ENCODE data around the gene SLC16A8.

DNA sequence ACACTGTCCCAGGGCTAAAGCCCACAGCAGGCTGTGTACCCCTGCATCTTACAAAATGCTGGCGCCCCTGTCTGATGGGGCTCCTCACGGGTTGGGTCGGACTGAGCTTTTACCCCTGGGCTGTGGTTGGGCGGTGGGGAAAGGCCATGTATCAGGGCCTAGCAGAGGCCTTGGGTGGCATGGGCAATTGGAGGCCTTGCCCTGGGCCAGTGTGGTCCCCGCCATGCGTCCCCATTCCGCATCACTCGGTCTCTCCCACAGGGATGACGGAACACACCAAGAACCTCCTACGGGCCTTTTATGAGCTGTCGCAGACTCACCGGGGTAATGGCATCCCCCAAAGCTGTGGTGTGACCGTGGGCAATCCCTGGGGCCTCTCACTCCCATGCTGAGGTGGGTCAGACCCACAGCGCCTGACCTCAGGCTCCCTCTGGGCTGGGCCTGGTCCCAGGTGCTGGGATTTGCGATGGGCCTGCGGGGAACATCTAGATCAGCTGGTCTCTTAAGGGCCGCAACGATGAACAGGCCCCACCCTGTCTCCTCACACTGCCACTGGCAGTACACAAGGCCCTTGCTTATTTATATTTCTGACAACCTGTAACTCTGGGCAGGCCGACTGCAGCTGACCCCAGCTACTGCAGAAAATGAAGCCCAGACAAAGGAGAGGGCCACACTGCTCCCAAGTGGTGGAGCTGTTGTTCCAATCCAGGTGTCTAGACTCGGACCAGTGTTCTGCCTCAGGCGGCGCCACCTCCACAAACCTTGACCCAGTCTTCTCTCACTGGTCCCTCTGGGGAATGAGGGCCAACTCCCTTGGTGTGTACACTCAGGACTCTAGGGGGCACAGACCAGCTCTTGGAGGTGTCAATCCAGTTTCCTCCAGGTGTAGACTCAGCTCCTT, 12.3 kb downstream of the SLC16A8 start:
- TF ChIP-seq, protein P1, sequence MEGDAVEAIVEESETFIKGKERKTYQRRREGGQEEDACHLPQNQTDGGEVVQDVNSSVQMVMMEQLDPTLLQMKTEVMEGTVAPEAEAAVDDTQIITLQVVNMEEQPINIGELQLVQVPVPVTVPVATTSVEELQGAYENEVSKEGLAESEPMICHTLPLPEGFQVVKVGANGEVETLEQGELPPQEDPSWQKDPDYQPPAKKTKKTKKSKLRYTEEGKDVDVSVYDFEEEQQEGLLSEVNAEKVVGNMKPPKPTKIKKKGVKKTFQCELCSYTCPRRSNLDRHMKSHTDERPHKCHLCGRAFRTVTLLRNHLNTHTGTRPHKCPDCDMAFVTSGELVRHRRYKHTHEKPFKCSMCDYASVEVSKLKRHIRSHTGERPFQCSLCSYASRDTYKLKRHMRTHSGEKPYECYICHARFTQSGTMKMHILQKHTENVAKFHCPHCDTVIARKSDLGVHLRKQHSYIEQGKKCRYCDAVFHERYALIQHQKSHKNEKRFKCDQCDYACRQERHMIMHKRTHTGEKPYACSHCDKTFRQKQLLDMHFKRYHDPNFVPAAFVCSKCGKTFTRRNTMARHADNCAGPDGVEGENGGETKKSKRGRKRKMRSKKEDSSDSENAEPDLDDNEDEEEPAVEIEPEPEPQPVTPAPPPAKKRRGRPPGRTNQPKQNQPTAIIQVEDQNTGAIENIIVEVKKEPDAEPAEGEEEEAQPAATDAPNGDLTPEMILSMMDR (IDR thresholded peaks at IDR 0.05) = no peak
- no peak for TF ChIP-seq POLR2A (IDR thresholded peaks at IDR 0.05)
